ENCODE measurements around the gene EXOC6B.

DNA sequence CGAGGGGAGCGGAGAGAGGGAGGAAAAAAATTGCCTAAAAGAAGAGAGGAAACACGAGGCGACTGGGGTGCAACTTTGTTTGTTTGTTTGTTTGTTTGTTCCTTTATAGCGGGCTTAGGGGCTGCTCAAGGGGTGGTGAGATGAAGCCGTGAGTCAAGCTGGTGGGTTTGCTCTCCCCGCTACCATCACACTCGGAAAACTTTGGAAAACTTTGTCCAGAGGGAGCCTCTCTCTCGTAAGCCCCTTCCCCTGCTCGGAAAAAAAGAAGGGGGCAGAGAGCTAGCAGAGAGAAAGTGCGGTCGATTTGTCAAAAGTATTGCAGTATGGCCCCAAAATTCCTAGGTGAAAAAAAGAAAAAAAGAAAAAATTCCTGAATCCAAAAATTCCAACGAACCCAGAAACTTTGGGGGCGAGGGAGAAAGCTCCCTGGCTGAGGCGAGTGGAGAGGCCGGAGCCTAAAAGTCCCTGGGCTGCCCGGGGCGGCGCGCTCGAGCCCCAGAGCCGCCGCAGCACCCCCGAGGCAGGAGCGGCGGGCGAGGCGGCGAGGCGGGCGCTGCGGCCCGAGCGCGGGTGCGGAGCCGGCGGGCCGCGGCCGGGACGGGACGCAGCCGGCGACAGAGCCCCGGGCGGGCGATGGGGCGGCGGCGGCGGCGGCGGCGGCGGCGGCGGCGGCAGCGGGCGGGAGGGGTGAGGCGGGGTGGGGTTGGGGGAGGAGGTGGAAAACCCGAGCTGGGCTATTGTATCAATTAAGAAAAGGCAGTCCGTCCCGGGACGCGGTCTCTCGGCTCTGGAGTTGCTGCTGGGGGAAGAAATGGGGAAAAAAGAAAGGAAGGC lies 677.6 kb downstream of the EXOC6B start:
- TF ChIP-seq, protein P1, sequence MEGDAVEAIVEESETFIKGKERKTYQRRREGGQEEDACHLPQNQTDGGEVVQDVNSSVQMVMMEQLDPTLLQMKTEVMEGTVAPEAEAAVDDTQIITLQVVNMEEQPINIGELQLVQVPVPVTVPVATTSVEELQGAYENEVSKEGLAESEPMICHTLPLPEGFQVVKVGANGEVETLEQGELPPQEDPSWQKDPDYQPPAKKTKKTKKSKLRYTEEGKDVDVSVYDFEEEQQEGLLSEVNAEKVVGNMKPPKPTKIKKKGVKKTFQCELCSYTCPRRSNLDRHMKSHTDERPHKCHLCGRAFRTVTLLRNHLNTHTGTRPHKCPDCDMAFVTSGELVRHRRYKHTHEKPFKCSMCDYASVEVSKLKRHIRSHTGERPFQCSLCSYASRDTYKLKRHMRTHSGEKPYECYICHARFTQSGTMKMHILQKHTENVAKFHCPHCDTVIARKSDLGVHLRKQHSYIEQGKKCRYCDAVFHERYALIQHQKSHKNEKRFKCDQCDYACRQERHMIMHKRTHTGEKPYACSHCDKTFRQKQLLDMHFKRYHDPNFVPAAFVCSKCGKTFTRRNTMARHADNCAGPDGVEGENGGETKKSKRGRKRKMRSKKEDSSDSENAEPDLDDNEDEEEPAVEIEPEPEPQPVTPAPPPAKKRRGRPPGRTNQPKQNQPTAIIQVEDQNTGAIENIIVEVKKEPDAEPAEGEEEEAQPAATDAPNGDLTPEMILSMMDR (conservative IDR thresholded peaks at IDR 0.05; ENCODE audit: low read length) = no peak
- no peak for TF ChIP-seq EZH2phosphoT487 (IDR thresholded peaks at IDR 0.05; ENCODE audit: borderline replicate concordance)
